Lung (tissue), 12 donors: Measurements from ENCODE around the gene SLF2. TPM values are rescaled to one million over a fixed set of nuclear protein-coding genes. Genes with fewer than 3 reads are reported as not detected.

ENCODE experiments used
- ATAC-seq: fragments of 200-7000 bp; cut with Tn5 transposase; one replicate; pipeline ENCODE4 v1.9.1; 2020; ENCODE audit warnings: moderate number of reproducible peaks; ENCODE audit not compliant: insufficient read depth, low FRiP score
- DNase-seq, 3 donors: peaks; one replicate each; pipeline ENCODE4 v3.0.0-alpha.2; 2013 to 2017
- H3K27ac ChIP-seq, 2 donors: one replicate each; pipeline ENCODE4 v1.5.1; 2013; ENCODE audit warnings: mild to moderate bottlenecking in 2 of 2, moderate library complexity in 2 of 2, control low read depth in 1 of 2, inconsistent platforms in 1 of 2, low read depth in 1 of 2, low read length in 1 of 2
- H3K27me3 ChIP-seq, 3 donors: one replicate each; pipeline ENCODE4 v1.5.1; 2013; ENCODE audit warnings: low read length in 2 of 3; ENCODE audit not compliant: control insufficient read depth in 3 of 3, insufficient read depth in 3 of 3
- H3K36me3 ChIP-seq, 4 donors: one replicate each; pipeline ENCODE4 v1.5.1; 2013; ENCODE audit warnings: low read length in 4 of 4, mild to moderate bottlenecking in 1 of 4, moderate library complexity in 1 of 4; ENCODE audit not compliant: control insufficient read depth in 4 of 4, insufficient read depth in 4 of 4
- H3K4me1 ChIP-seq, 5 donors: one replicate each; pipeline ENCODE4 v1.5.1; 2013; ENCODE audit warnings: low read length in 5 of 5, mild to moderate bottlenecking in 2 of 5, moderate library complexity in 1 of 5; ENCODE audit not compliant: control insufficient read depth in 5 of 5, insufficient read depth in 5 of 5
- H3K4me3 ChIP-seq: one replicate; pipeline ENCODE4 v1.5.1; 2013; ENCODE audit warnings: mild to moderate bottlenecking, control low read depth, moderate library complexity
- H3K9ac ChIP-seq, 2 donors: one replicate each; pipeline ENCODE4 v1.5.1; 2013; ENCODE audit warnings: low read length in 2 of 2, control low read depth in 1 of 2; ENCODE audit not compliant: insufficient read depth in 1 of 2
- H3K9me3 ChIP-seq, 4 donors: one replicate each; pipeline ENCODE4 v1.5.1; 2013; ENCODE audit warnings: low read length in 3 of 4, mild to moderate bottlenecking in 1 of 4, moderate library complexity in 1 of 4; ENCODE audit not compliant: control insufficient read depth in 4 of 4, insufficient read depth in 3 of 4
- CTCF ChIP-seq: IDR thresholded peaks from 2 replicates; pipeline ENCODE4 v1.5.1; 2012; ENCODE audit warnings: mild to moderate bottlenecking; ENCODE audit errors: control extremely low read depth, extremely low read depth
- WGBS, 2 donors: extraction: QIAGEN DNeasy Blood & Tissue Kit; methylation state at CpG; one replicate each; pipeline ENCODE4 v1.1.7; 2013; 5-methylcytosine and 5-hydroxymethylcytosine counted together
- polyA plus RNA-seq, 2 donors: library from polyadenylated mRNA; stranded (reverse); fragments of 200-250 nt; gene quantifications; one replicate each; pipeline ENCODE4 v1.2.1, GENCODE V29; 2013
- total RNA-seq, 2 donors: library from RNA; depleted of rRNA in 1 of 2; stranded (reverse); fragments of >200 nt in 1 of 2; gene quantifications; one replicate each; pipeline ENCODE4 v1.2.1, GENCODE V29; 2014 to 2021
- donor health status: control.
- donor health status: control.
- donor health status: Bipolar disorder and iron deficiency.
- donor health status: healthy.
- donor health status: DM: yes; HTN: yes; CAD: no.

The SLF2 gene
- total and polyA plus RNA-seq, 4 donors: 7.1 to 60.0 (median 21.8) TPM

GRCh38 chr10:100948916-100949315, 36.2 kb downstream of the SLF2 start:
- Histone ChIP-seq H3K36me3 (peaks cover 18 to 50% (median 30%) of the 10 kb centered on the region in 4 donors), H3K27ac (no peak overlapping the region), H3K4me3 (no peak overlapping the region), H3K9me3 (no peaks in the 10 kb centered on the region), H3K27me3 (no peaks in the 10 kb centered on the region), H3K4me1 (no peaks in the 10 kb centered on the region), H3K9ac (no peak overlapping the region)
- ATAC-seq: no peak
- DNase-seq: no peak
- TF ChIP-seq CTCF: no peak
- WGBS, 2 donors: 95 to 96% methylated on average over 3 of the region's 3 CpGs

- ATAC-seq (no peak), DNase-seq (no peak)
- Histone ChIP-seq H3K27ac (no peak overlapping the region), H3K27me3 (no peaks in the 10 kb centered on the region), H3K4me1 (peaks cover 0 to 5% (median 0%) of the 10 kb centered on the region in 5 donors), H3K9me3 (no peaks in the 10 kb centered on the region), H3K4me3 (no peak overlapping the region), H3K9ac (no peak overlapping the region), H3K36me3 (peaks cover 9 to 66% (median 37%) of the 10 kb centered on the region in 4 donors)
- TF ChIP-seq CTCF: no peak
Measured at GRCh38 chr10:100960251-100960650, 47.5 kb downstream of the SLF2 start.

GRCh38 chr10:100962351-100963080, 49.8 kb downstream of the SLF2 start:
- Histone ChIP-seq H3K27ac (no peak overlapping the region), H3K36me3 (peaks cover 10 to 67% (median 31%) of the 10 kb centered on the region in 4 donors), H3K27me3 (no peaks in the 10 kb centered on the region), H3K4me3 (no peak overlapping the region), H3K9me3 (no peaks in the 10 kb centered on the region), H3K9ac (no peak overlapping the region), H3K4me1 (peaks cover 0 to 5% (median 0%) of the 10 kb centered on the region in 5 donors)
- ATAC-seq: no peak
- 67 to 87% methylated on average over 4 of the region's 4 CpGs for WGBS, 2 donors
- peak in 2 of 3 donors; percentile 15 to 60 for DNase-seq
- no peak for TF ChIP-seq CTCF
